IMR-90 (cell line): ENCODE data around the gene ERCC3.

Experiments
- CEBPB ChIP-seq: IDR thresholded peaks from 2 replicates; pipeline ENCODE4 v1.6.1; 2012; ENCODE audit warnings: low read depth, low read length, improper control_type of control experiment
- CHD1 ChIP-seq: IDR thresholded peaks from 2 replicates; pipeline ENCODE4 v1.6.1; 2012; ENCODE audit warnings: low read depth, low read length, improper control_type of control experiment
- FOS ChIP-seq: fragments of 150-350 bp; IDR thresholded peaks from 2 replicates; pipeline ENCODE4 v1.6.1; 2016; ENCODE audit warnings: low read depth, low read length
- MAFK ChIP-seq: IDR thresholded peaks from 2 replicates; pipeline ENCODE4 v1.6.1; 2012; ENCODE audit warnings: low read depth, low read length, improper control_type of control experiment
- MAZ ChIP-seq: IDR thresholded peaks from 2 replicates; pipeline ENCODE4 v1.6.1; 2012; ENCODE audit warnings: low read depth, mild to moderate bottlenecking, low read length, improper control_type of control experiment, moderate library complexity, borderline replicate concordance
- MXI1 ChIP-seq: IDR thresholded peaks from 2 replicates; pipeline ENCODE4 v1.6.1; 2012; ENCODE audit warnings: low read depth, mild to moderate bottlenecking, low read length, moderate library complexity, borderline replicate concordance
- POLR2A ChIP-seq: IDR thresholded peaks from 2 replicates; pipeline ENCODE4 v1.6.1; 2012; ENCODE audit warnings: mild to moderate bottlenecking, low read depth, low read length
- RAD21 ChIP-seq: IDR thresholded peaks from 2 replicates; pipeline ENCODE4 v1.6.1; 2012; ENCODE audit warnings: low read length, improper control_type of control experiment
- RFX5 ChIP-seq: IDR thresholded peaks from 2 replicates; pipeline ENCODE4 v1.8.0; 2012; ENCODE audit warnings: low read depth, mild to moderate bottlenecking, low read length, moderate library complexity
- SMC3 ChIP-seq: fragments of 150-350 bp; IDR thresholded peaks from 2 replicates; pipeline ENCODE4 v1.6.1; 2016; ENCODE audit warnings: low read depth, mild to moderate bottlenecking, antibody characterized with exemption, low read length, moderate library complexity
- TF ChIP-seq, protein P1 (sequence below): conservative IDR thresholded peaks from 2 replicates; pipeline ENCODE4 v1.5.1; 2012; ENCODE audit warnings: mild to moderate bottlenecking, low read depth, low read length, improper control_type of control experiment
- TF ChIP-seq, protein P2 (sequence below): fragments of 150-350 bp; IDR thresholded peaks from 2 replicates; pipeline ENCODE4 v1.6.1; 2017; ENCODE audit warnings: mild to moderate bottlenecking, antibody characterized with exemption, low read length, low read depth
- TF ChIP-seq, protein P3 (sequence below): fragments of 150-350 bp; IDR thresholded peaks from 2 replicates; pipeline ENCODE4 v1.6.1; 2016; ENCODE audit warnings: low read depth, mild to moderate bottlenecking, low read length, moderate library complexity, borderline replicate concordance

DNA sequence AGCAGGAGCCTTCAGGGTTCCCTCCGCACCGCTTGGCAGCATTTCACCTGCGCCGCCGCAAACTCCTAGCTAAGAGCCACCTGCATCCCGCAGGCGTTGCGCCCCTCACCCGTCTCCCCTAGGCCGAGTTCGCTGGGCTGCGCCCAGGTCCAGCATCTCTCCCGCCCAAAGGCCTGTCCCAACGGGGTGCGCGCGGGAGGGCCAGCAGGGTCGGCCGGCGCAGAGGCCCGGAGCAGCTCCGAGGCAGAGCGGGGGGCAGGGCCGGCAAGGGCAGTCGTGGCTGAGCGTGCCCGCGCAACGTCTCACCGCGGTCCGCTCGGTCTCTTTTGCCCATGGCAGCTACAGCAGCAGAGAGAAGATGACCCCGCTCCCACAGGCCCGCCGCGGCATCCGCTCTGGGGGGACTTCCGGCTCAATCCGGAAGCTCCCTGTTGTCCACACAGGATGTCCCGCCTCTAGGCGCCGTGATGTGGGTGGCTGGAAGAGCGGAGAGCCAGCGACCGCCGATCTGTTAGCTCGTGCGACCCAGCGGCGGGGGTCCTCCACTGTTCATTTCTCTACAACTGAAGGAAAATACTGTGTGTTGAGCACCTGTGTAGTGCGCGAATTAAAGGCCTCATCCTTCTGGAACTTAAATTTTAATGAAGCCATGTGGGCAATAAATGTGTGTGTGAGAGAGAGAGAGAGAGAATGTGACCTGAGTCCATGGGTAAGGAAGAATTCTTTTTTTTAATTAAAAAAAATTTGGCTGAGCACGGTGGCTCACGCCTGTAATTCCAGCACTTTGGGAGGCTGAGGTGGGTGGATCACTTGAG, at the start of gene ERCC3:
- peak; percentile 79; the same call in 1 of the 2 replicates for TF ChIP-seq MAZ
- TF ChIP-seq, protein P1, sequence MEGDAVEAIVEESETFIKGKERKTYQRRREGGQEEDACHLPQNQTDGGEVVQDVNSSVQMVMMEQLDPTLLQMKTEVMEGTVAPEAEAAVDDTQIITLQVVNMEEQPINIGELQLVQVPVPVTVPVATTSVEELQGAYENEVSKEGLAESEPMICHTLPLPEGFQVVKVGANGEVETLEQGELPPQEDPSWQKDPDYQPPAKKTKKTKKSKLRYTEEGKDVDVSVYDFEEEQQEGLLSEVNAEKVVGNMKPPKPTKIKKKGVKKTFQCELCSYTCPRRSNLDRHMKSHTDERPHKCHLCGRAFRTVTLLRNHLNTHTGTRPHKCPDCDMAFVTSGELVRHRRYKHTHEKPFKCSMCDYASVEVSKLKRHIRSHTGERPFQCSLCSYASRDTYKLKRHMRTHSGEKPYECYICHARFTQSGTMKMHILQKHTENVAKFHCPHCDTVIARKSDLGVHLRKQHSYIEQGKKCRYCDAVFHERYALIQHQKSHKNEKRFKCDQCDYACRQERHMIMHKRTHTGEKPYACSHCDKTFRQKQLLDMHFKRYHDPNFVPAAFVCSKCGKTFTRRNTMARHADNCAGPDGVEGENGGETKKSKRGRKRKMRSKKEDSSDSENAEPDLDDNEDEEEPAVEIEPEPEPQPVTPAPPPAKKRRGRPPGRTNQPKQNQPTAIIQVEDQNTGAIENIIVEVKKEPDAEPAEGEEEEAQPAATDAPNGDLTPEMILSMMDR = no peak
- TF ChIP-seq FOS = no peak
- TF ChIP-seq, protein P2, sequence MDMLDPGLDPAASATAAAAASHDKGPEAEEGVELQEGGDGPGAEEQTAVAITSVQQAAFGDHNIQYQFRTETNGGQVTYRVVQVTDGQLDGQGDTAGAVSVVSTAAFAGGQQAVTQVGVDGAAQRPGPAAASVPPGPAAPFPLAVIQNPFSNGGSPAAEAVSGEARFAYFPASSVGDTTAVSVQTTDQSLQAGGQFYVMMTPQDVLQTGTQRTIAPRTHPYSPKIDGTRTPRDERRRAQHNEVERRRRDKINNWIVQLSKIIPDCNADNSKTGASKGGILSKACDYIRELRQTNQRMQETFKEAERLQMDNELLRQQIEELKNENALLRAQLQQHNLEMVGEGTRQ = no peak
- peak; percentile 45; the same call in 1 of the 2 replicates for TF ChIP-seq MXI1
- TF ChIP-seq, protein P3, sequence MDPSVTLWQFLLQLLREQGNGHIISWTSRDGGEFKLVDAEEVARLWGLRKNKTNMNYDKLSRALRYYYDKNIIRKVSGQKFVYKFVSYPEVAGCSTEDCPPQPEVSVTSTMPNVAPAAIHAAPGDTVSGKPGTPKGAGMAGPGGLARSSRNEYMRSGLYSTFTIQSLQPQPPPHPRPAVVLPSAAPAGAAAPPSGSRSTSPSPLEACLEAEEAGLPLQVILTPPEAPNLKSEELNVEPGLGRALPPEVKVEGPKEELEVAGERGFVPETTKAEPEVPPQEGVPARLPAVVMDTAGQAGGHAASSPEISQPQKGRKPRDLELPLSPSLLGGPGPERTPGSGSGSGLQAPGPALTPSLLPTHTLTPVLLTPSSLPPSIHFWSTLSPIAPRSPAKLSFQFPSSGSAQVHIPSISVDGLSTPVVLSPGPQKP = no peak
- TF ChIP-seq RAD21 = no peak
- TF ChIP-seq SMC3 = no peak
- TF ChIP-seq POLR2A = peak; percentile 71
- 0 out of 2 replicates have a peak, but pooled peaks have one; percentile 66 for TF ChIP-seq CHD1
- TF ChIP-seq CEBPB = no peak
- no peak for TF ChIP-seq MAFK
- no peak for TF ChIP-seq RFX5
